Kidney epithelial cell (primary cell): ENCODE data around the gene CNOT10. TPM values are rescaled to one million over a fixed set of nuclear protein-coding genes. Genes with fewer than 3 reads are reported as not detected.

Experiments used
- DNase-seq: peaks from one replicate; pipeline ENCODE4 v3.0.0-alpha.2; 2010; ENCODE audit warnings: low read depth
- H3K27me3 ChIP-seq: 2 replicates; pipeline ENCODE4 v1.6.0; 2011; ENCODE audit warnings: low read length; ENCODE audit not compliant: control insufficient read depth, insufficient read depth
- H3K36me3 ChIP-seq: 2 replicates; pipeline ENCODE4 v1.5.1; 2011; ENCODE audit warnings: low read length; ENCODE audit not compliant: control insufficient read depth, insufficient read depth
- H3K4me3 ChIP-seq: 2 replicates; pipeline ENCODE4 v1.5.1; 2011; ENCODE audit warnings: low read depth, mild to moderate bottlenecking, control low read depth, low read length
- total RNA-seq: library from RNA; depleted of rRNA; stranded (reverse); fragments of >200 nt; gene quantifications from 2 replicates; pipeline ENCODE4 v1.2.3, GENCODE V29; 2015
- TF ChIP-seq, protein P1 (sequence below): IDR thresholded peaks from 2 replicates; pipeline ENCODE4 v1.5.1; 2011; ENCODE audit warnings: mild to moderate bottlenecking, moderate library complexity, low read length, control low read depth, inconsistent platforms; ENCODE audit not compliant: insufficient read depth, poor library complexity, severe bottlenecking

The CNOT10 gene
- total RNA-seq, 1 donor from 2014 or later = 24.6 TPM

DNA sequence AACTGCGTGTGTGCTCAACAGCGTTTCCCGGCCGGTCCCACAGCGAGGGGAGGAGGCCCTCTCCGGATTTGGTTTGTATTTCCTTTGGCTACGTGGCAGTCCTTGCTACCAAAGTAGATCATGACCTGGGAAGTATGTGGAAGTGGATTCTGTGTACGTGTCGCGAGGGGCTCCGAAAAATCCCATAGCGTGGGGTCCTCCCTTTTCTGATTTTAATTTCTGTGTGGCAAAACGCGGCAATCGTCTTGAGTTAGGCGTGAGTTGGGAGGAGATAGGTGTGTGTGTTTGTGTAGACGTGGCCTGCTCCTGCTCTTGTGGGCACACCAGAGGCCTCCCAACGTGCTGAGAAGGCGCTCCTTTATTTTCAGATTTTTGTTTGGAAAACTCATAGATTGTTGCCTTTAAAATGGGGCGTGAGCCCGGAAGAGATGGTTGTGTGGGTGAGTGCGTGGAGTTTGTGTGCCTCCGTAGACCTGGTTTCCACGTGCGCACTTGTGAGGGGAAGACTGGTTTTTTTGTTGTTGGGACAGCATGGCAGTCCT, 134.1 kb downstream of the CNOT10 start:
- no peaks in the 10 kb centered on the region for H3K36me3 ChIP-seq
- no peak for DNase-seq
- TF ChIP-seq, protein P1, sequence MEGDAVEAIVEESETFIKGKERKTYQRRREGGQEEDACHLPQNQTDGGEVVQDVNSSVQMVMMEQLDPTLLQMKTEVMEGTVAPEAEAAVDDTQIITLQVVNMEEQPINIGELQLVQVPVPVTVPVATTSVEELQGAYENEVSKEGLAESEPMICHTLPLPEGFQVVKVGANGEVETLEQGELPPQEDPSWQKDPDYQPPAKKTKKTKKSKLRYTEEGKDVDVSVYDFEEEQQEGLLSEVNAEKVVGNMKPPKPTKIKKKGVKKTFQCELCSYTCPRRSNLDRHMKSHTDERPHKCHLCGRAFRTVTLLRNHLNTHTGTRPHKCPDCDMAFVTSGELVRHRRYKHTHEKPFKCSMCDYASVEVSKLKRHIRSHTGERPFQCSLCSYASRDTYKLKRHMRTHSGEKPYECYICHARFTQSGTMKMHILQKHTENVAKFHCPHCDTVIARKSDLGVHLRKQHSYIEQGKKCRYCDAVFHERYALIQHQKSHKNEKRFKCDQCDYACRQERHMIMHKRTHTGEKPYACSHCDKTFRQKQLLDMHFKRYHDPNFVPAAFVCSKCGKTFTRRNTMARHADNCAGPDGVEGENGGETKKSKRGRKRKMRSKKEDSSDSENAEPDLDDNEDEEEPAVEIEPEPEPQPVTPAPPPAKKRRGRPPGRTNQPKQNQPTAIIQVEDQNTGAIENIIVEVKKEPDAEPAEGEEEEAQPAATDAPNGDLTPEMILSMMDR = no peak
- peak overlapping the region; percentile 58 for H3K4me3 ChIP-seq
- peaks cover 36% of the 10 kb centered on the region for H3K27me3 ChIP-seq

DNA sequence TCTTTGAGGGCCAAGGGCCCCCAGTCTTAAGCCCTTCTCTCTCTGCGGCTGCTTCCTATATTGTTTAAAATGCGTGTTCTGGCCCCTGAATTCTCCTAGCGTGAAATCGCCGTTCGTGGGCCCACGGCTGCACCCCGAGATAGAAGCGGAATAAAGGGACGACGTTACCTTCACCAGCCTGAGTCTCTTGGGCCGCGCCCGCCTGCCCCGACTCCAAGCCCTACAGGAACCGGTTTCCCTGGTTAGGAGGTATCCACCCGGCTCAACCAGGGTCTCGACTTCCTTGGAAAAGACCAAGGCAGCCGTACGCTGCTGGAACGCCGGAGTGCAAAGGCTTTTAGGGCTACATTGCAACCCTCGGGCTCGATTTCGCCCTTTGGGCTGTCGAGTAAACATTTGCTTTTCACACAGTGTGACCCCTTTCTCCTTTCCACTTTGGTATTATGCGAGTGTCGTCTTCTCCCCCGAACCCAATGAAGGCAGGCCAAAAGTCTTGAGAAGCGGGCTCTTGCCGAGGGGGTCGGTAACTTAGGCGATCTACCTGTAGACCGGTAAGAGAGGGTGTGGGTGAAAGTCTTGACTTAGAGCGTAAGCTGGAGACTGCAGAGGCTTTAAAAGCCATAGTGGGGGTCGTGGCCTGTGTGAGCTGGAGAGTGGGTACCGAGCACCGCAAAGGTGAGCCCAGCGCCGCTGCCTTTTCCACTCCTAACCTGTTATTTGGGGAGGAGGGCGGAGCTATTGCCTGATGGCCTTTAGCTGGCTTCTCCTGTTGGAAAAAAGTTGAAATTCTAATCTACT, 134.8 kb downstream of the CNOT10 start:
- H3K4me3 ChIP-seq = peak overlapping the region; percentile 58
- TF ChIP-seq, protein P1 = no peak
- peaks cover 36% of the 10 kb centered on the region for H3K27me3 ChIP-seq
- DNase-seq = no peak
- H3K36me3 ChIP-seq = no peaks in the 10 kb centered on the region

DNA sequence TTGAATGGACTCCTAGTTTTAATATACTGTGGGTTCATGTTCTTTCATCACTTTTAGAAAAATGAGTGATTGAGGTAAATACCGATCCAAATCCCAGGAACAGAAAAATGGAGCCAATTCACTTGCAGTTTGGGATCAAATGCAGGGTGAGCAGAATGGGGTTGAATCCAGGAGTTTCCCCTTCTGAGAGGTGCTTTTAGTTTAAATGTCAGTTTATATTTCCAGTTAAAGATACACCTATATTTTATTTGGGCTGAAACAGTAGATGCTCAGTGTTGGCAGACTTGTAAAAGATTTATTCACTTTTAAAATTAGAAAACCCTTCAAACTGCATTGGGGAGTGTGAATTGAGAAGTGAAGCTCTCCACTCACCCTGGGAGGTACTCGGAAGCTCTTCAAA, 135.4 kb downstream of the CNOT10 start:
- TF ChIP-seq, protein P1 = no peak
- Histone ChIP-seq H3K27me3 (peaks cover 36% of the 10 kb centered on the region), H3K36me3 (no peaks in the 10 kb centered on the region), H3K4me3 (no peak overlapping the region)
- DNase-seq = no peak

DNA sequence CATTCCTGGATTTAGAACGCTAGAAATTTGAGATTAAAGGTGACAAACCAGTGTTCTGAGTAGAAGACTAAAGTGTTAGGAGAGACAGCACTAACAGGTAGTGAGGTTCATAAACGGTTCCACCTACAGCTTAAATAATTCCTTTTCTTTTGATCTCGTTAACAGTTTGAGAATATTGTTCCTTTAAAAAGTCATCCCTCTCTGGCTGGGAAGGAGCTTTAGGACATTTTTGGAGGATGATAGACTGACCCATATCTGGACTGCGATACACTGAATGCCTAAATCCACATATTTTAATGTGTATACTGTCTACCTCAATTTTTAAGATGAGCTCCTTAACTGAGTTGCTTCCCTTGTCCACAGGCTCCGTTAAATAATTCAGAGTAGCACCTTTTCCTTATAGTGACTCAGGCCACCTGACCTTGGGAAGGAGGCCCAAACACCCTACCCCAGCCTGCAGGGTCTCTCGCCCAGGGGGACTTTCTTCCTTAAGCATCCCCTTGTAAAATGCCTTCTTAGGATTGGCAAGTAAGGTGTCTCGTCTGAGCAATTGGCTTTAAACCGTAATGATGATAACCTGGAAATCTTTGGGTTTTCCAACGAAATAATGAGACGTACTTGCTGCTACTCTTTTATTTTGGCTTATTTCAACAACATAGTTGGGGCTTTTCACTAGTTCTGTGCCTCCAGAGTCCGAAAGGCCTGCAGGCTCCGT, 136.1 kb downstream of the CNOT10 start:
- Histone ChIP-seq H3K27me3 (peaks cover 36% of the 10 kb centered on the region), H3K36me3 (no peaks in the 10 kb centered on the region), H3K4me3 (peak overlapping the region; percentile 11)
- TF ChIP-seq, protein P1 = no peak
- no peak for DNase-seq

DNA sequence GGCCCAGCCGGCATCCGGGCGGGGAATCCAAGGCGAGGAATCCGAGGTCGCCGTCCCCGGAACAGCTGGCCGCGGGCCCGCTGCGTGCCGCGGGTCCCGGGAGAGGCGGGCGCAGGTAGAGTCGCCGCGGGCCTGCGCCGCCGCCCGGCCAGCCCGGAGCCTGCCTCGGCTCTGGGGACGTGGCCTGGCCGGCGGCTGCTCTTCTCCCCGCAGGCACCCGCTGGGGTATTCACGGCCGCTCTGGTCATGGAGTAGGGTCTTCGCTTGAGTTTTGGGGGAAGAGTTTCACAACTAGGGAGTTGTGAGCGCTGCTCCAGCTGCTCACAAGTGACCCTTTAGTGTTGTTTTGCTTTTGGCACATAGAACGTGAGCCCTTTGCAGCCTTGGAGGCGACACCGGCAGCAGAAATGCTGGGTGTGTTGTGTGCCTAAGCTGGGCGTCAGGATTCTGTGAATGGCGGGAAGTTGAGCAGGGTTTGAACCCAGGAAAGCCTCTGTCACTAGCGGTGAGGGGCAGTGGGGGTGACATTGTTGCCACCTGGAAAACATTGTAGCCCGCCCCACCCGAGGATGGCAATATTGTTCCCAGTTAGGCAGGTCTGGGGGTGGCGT, 136.8 kb downstream of the CNOT10 start:
- TF ChIP-seq, protein P1 = no peak
- DNase-seq = no peak
- Histone ChIP-seq H3K36me3 (no peaks in the 10 kb centered on the region), H3K4me3 (peak overlapping the region; percentile 11), H3K27me3 (peaks cover 32% of the 10 kb centered on the region)
